Measurements from ENCODE around the gene ARHGAP15. TPM values are rescaled to one million over a fixed set of nuclear protein-coding genes. Genes with fewer than 3 reads are reported as not detected.

The ARHGAP15 gene
- total RNA-seq, 1 donor from 2014 or later = 18.5 TPM

DNA sequence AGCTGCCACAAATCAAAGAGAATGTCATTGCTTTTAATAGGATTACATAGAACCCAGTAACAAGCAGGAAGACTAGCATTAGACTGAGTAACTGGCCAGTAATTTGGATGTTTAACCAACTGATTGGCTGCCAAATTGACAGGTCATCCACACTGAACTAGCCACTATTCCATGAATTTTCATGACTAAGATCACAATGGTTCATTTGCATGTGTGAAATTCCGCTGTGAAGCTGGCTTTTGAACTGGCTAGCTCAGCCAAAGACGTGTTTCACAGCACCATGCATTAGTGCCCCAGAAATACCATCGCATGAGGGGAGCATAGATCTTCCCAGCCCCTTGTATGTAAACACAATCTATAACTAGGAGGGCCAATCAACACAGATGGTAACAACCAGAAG, 649.8 kb downstream of the ARHGAP15 start:
- Histone ChIP-seq H3K4me1 (no peaks in the 10 kb centered on the region), H3K27me3 (ENCODE audit: low read depth) (no peaks in the 10 kb centered on the region), H3K9me3 (no peaks in the 10 kb centered on the region), H3K27ac (no peak overlapping the region), H3K4me3 (no peak overlapping the region), H3K36me3 (no peaks in the 10 kb centered on the region)
- no peak for TF ChIP-seq CTCF (IDR thresholded peaks at IDR 0.05)
- ATAC-seq (no peak), DNase-seq (no peak)
- intact Hi-C loops (cut with DNase I) = no loop called here

DNA sequence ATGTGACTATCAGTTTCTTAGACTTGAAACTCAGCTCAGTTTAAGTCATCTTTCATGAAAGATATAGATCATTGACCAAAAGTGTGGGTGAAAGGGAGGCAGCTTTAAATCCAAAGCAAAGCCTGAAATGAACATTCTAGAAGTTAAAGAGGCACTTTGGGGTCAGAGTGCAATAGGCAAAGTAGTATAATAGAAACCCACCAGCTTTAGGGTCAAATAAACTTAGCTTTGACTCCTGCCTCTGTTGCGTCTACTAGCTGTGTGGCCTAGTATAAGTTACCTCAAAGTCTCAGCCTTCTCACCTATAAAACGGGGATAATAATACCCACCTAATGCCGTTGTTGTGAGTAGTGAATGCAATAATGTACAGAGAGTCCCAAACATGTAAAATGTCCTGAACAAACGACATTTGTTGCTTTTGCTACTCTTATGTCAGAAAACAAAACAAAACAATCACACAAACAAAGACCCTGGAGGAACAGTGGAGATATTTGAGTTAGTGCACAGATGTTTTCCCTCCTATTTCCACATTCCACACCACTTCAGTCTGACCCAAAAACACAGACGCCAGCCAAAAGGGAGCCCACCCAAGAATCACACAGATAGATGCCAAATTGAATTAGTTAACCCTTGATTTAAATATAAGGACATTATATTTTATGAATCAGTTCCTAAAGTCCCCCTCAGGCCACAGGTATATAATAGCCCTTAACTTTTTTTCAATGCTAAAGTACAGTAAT, 657.0 kb downstream of the ARHGAP15 start:
- ATAC-seq = no peak
- Histone ChIP-seq H3K27ac (no peak overlapping the region), H3K4me1 (no peaks in the 10 kb centered on the region), H3K4me3 (no peak overlapping the region), H3K9me3 (no peaks in the 10 kb centered on the region), H3K36me3 (no peaks in the 10 kb centered on the region), H3K27me3 (ENCODE audit: low read depth) (no peaks in the 10 kb centered on the region)
- DNase-seq = no peak
- TF ChIP-seq CTCF (IDR thresholded peaks at IDR 0.05) = no peak
- intact Hi-C loops (cut with DNase I) = no loop called here

DNA sequence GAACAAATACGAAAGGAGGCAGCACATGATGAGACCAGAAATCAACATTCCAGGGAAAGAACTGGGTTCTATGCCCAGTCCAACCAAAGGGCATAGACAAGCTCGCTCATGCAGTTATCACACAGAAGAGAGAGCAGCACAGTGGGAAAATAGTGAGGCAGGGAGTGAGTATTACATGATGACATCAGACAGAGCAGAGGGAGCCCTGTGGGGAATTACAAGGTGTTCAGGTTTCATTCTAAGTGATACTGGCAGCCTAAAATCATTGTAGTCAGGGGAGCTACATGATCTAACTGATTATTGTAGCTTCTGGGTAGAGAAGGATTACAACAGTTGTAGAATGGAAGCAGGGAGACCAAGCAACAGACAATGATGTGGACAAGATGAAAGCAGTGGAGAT, 658.5 kb downstream of the ARHGAP15 start:
- no peak for TF ChIP-seq CTCF (IDR thresholded peaks at IDR 0.05)
- no peaks in the 10 kb centered on the region for H3K27me3 ChIP-seq (ENCODE audit: low read depth)
- H3K4me1 ChIP-seq = no peaks in the 10 kb centered on the region
- H3K4me3 ChIP-seq = no peak overlapping the region
- DNase-seq (no peak), ATAC-seq (no peak)
- no peaks in the 10 kb centered on the region for H3K36me3 ChIP-seq
- no peak overlapping the region for H3K27ac ChIP-seq
- no peaks in the 10 kb centered on the region for H3K9me3 ChIP-seq
- intact Hi-C loops (cut with DNase I) = no loop called here

DNA sequence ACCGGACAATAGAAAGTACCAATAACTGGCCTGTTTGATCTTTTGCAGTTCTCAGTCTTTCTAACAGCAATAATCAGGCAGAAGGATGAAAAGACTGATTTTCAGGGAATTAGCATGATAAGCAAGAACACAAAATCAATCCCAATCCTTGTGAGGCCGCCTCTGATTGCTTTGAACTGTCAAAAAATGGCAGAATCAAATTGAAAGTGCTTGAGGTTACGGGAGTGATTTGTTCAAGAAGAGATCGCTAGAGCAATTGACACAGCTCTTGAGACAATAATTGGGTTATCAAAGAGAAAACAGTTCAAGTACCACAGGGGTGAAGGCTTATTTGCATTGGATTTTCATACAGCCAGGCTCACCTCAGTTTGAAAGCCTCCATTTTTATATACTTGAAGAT, 663.4 kb downstream of the ARHGAP15 start:
- intact Hi-C loops (cut with DNase I) = no loop called here

DNA sequence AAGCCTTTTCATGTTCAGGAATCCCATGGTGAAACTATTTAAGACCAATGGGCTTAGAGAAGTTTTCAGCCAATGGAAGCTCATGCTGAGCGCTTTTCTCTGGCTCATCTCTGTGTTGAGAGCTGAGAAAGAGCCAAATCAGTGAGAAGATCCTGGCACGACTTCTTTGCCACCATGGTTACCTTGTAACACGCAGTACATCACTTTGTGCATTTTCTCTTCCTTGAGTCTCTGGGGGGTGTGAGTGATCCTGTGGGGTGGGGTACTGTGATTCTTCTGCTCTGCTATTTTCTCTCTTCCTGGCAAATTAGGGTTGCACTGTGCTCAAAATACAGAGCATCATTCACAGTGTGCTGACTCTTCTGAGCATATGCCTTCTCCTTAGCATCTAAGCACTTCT, 664.2 kb downstream of the ARHGAP15 start:
- H3K27me3 ChIP-seq (ENCODE audit: low read depth) = no peaks in the 10 kb centered on the region
- H3K4me1 ChIP-seq = no peaks in the 10 kb centered on the region
- H3K4me3 ChIP-seq = no peak overlapping the region
- no peaks in the 10 kb centered on the region for H3K36me3 ChIP-seq
- no peak for DNase-seq
- TF ChIP-seq CTCF (IDR thresholded peaks at IDR 0.05) = no peak
- no peak overlapping the region for H3K27ac ChIP-seq
- no peak for ATAC-seq
- intact Hi-C loops (cut with DNase I) = no loop called here
- H3K9me3 ChIP-seq = no peaks in the 10 kb centered on the region

More for the DNA sequence above, 663.4 kb downstream of the ARHGAP15 start:
- Histone ChIP-seq H3K27me3 (ENCODE audit: low read depth) (no peaks in the 10 kb centered on the region), H3K27ac (no peak overlapping the region), H3K4me3 (no peak overlapping the region), H3K4me1 (no peaks in the 10 kb centered on the region), H3K9me3 (no peaks in the 10 kb centered on the region), H3K36me3 (no peaks in the 10 kb centered on the region)
- TF ChIP-seq CTCF (IDR thresholded peaks at IDR 0.05) = no peak
- DNase-seq (no peak), ATAC-seq (no peak)

Measured in lower lobe of right lung (tissue), 2 donors.